IMR-90 (cell line): ENCODE results near the gene ST8SIA2. TPM values are rescaled to one million over a fixed set of nuclear protein-coding genes. Genes with fewer than 3 reads are reported as not detected.

ENCODE experiments used
- ATAC-seq: fragments of 200-7000 bp; cut with Tn5 transposase; 2 replicates; pipeline ENCODE4 v1.9.1; 2020; ENCODE audit warnings: low read depth, mild to moderate bottlenecking, moderate library complexity
- BruUV-seq: library from RNA; stranded (reverse); fragments of 400-500 nt; replicated peaks from 2 replicates; lab custom pipeline; 2021; lab: Mats Ljungman, UMichigan
- CTCF ChIA-PET: fragments of 300-600 bp; formaldehyde crosslinking; extraction: SDS; loops from one replicate; lab custom pipeline; 2021; ENCODE audit warnings: antibody characterized with exemption; lab: Yijun Ruan, JAX
- POLR2A ChIA-PET: fragments of 300-600 bp; sonication (Branson Sonifier 250); formaldehyde crosslinking; loops from one replicate; lab custom pipeline; 2022; ENCODE audit warnings: antibody characterized with exemption; ENCODE audit not compliant: unreplicated experiment; lab: Charles Lee
- DNase-seq: peaks from one replicate; pipeline ENCODE4 v3.0.0; 2013
- H2AFZ ChIP-seq: replicated peaks from 2 replicates; pipeline ENCODE3; 2013; ENCODE audit warnings: low read length, mild to moderate bottlenecking; ENCODE audit not compliant: poor library complexity
- H2AK5ac ChIP-seq: 2 replicates; pipeline ENCODE4 v1.6.1; 2013; ENCODE audit warnings: low read depth, low read length, inconsistent platforms
- H2AK9ac ChIP-seq: replicated peaks from 2 replicates; pipeline ENCODE3; 2013; ENCODE audit warnings: mild to moderate bottlenecking, low read depth, low read length, moderate library complexity; ENCODE audit not compliant: poor library complexity
- H2BK120ac ChIP-seq: 2 replicates; pipeline ENCODE4 v1.6.1; 2013; ENCODE audit warnings: low read depth, low read length, inconsistent platforms
- H2BK15ac ChIP-seq: 3 replicates; pipeline ENCODE4 v1.6.1; 2013; ENCODE audit warnings: low read depth, low read length, inconsistent platforms
- H2BK20ac ChIP-seq: 2 replicates; pipeline ENCODE4 v1.6.1; 2013; ENCODE audit warnings: low read depth, mild to moderate bottlenecking, inconsistent platforms, low read length, moderate library complexity
- H2BK5ac ChIP-seq: 2 replicates; pipeline ENCODE4 v1.6.1; 2013; ENCODE audit warnings: mild to moderate bottlenecking, low read depth, low read length, inconsistent platforms; ENCODE audit not compliant: poor library complexity, severe bottlenecking
- H3K14ac ChIP-seq: replicated peaks from 2 replicates; pipeline ENCODE4 v1.6.1; 2013; ENCODE audit warnings: low read depth, low read length, inconsistent platforms
- H3K18ac ChIP-seq: 2 replicates; pipeline ENCODE4 v1.6.1; 2013; ENCODE audit warnings: low read depth, low read length, control low read depth
- H3K23ac ChIP-seq: 2 replicates; pipeline ENCODE4 v1.6.1; 2013; ENCODE audit warnings: low read depth, low read length, inconsistent platforms
- H3K27ac ChIP-seq: 2 replicates; pipeline ENCODE4 v1.5.1; 2013; ENCODE audit warnings: mild to moderate bottlenecking, control low read depth, low read length; ENCODE audit not compliant: insufficient read depth
- H3K27me3 ChIP-seq: 2 replicates; pipeline ENCODE4 v1.6.1; 2013; ENCODE audit warnings: low read length; ENCODE audit not compliant: control insufficient read depth, insufficient read depth
- H3K36me3 ChIP-seq: 2 replicates; pipeline ENCODE4 v1.6.1; 2013; ENCODE audit warnings: low read length, mixed read lengths; ENCODE audit not compliant: control insufficient read depth, insufficient read depth
- H3K4ac ChIP-seq: 2 replicates; pipeline ENCODE4 v1.6.1; 2013; ENCODE audit warnings: low read depth, low read length, inconsistent platforms
- H3K4me1 ChIP-seq: 2 replicates; pipeline ENCODE4 v1.6.1; 2013; ENCODE audit warnings: low read length, mixed read lengths; ENCODE audit not compliant: control insufficient read depth, insufficient read depth
- H3K4me2 ChIP-seq: 2 replicates; pipeline ENCODE4 v1.6.1; 2013; ENCODE audit warnings: low read depth, mild to moderate bottlenecking, control low read depth, low read length, moderate library complexity
- H3K4me3 ChIP-seq: 2 replicates; pipeline ENCODE4 v1.5.1; 2013; ENCODE audit warnings: low read depth, mild to moderate bottlenecking, control low read depth, low read length, moderate library complexity; ENCODE audit not compliant: insufficient read depth
- H3K56ac ChIP-seq: 2 replicates; pipeline ENCODE4 v1.6.1; 2013; ENCODE audit warnings: low read length, inconsistent platforms; ENCODE audit not compliant: insufficient read depth; ENCODE audit errors: extremely low read depth
- H3K79me1 ChIP-seq, 2 experiments: 2 replicates each; pipeline ENCODE4 v1.6.1; 2013; ENCODE audit warnings: low read length in 2 of 2, inconsistent platforms in 1 of 2, low read depth in 1 of 2
- H3K9ac ChIP-seq: 2 replicates; pipeline ENCODE4 v1.6.1; 2013; ENCODE audit warnings: low read depth, low read length, control low read depth
- H3K9me1 ChIP-seq: 2 replicates; pipeline ENCODE4 v1.6.1; 2013; ENCODE audit warnings: low read length, inconsistent platforms; ENCODE audit not compliant: insufficient read depth
- H3K9me3 ChIP-seq: 2 replicates; pipeline ENCODE4 v1.6.1; 2013; ENCODE audit warnings: low read length; ENCODE audit not compliant: control insufficient read depth, insufficient read depth
- H4K20me1 ChIP-seq: 2 replicates; pipeline ENCODE4 v1.6.1; 2013; ENCODE audit warnings: low read length, inconsistent platforms; ENCODE audit not compliant: insufficient read depth
- H4K5ac ChIP-seq: 2 replicates; pipeline ENCODE4 v1.6.1; 2013; ENCODE audit warnings: mild to moderate bottlenecking, low read depth, low read length, control low read depth
- H4K8ac ChIP-seq, 2 experiments: 2 replicates each; pipeline ENCODE4 v1.6.1; 2013; ENCODE audit warnings: low read depth in 2 of 2, low read length in 2 of 2, control low read depth in 1 of 2, inconsistent platforms in 1 of 2
- H4K91ac ChIP-seq: 2 replicates; pipeline ENCODE4 v1.6.1; 2013; ENCODE audit warnings: low read depth, low read length, inconsistent platforms; ENCODE audit not compliant: insufficient read depth
- BHLHE40 ChIP-seq: fragments of 150-350 bp; IDR thresholded peaks from 2 replicates; pipeline ENCODE4 v1.6.1; 2016; ENCODE audit warnings: mild to moderate bottlenecking, low read depth, low read length
- CEBPB ChIP-seq: IDR thresholded peaks from 2 replicates; pipeline ENCODE4 v1.6.1; 2012; ENCODE audit warnings: low read depth, low read length, improper control_type of control experiment
- CHD1 ChIP-seq: IDR thresholded peaks from 2 replicates; pipeline ENCODE4 v1.6.1; 2012; ENCODE audit warnings: low read depth, low read length, improper control_type of control experiment
- CTCF ChIP-seq: conservative IDR thresholded peaks from 2 replicates; pipeline ENCODE4 v1.5.1; 2012; ENCODE audit warnings: mild to moderate bottlenecking, low read depth, low read length, improper control_type of control experiment
- ELK1 ChIP-seq: fragments of 150-350 bp; IDR thresholded peaks from 2 replicates; pipeline ENCODE4 v1.6.1; 2016; ENCODE audit warnings: low read depth, mild to moderate bottlenecking, low read length, moderate library complexity, borderline replicate concordance
- FOS ChIP-seq: fragments of 150-350 bp; IDR thresholded peaks from 2 replicates; pipeline ENCODE4 v1.6.1; 2016; ENCODE audit warnings: low read depth, low read length
- MAFK ChIP-seq: IDR thresholded peaks from 2 replicates; pipeline ENCODE4 v1.6.1; 2012; ENCODE audit warnings: low read depth, low read length, improper control_type of control experiment
- POLR2A ChIP-seq: IDR thresholded peaks from 2 replicates; pipeline ENCODE4 v1.6.1; 2012; ENCODE audit warnings: mild to moderate bottlenecking, low read depth, low read length
- RAD21 ChIP-seq: IDR thresholded peaks from 2 replicates; pipeline ENCODE4 v1.6.1; 2012; ENCODE audit warnings: low read length, improper control_type of control experiment
- RCOR1 ChIP-seq: IDR thresholded peaks from 2 replicates; pipeline ENCODE4 v1.6.1; 2012; ENCODE audit warnings: mild to moderate bottlenecking, low read length, improper control_type of control experiment; ENCODE audit not compliant: insufficient replicate concordance
- RFX5 ChIP-seq: IDR thresholded peaks from 2 replicates; pipeline ENCODE4 v1.8.0; 2012; ENCODE audit warnings: low read depth, mild to moderate bottlenecking, low read length, moderate library complexity
- USF2 ChIP-seq: fragments of 150-350 bp; IDR thresholded peaks from 2 replicates; pipeline ENCODE4 v1.6.1; 2017; ENCODE audit warnings: mild to moderate bottlenecking, antibody characterized with exemption, low read length, low read depth
- WGBS, 2 experiments: methylation state at CpG; one replicate each; pipeline versions ENCODE4 v1.1.5 to v1.1.7; 2013; ENCODE audit warnings: missing lambda C conversion rate in 2 of 2; ENCODE audit not compliant: insufficient read length in 1 of 2; ENCODE audit errors: extremely low coverage in 2 of 2; 5-methylcytosine and 5-hydroxymethylcytosine counted together
- dilution Hi-C: fragments of 300-500 bp; cut with HindIII; formaldehyde crosslinking; loops from one replicate; pipeline ENCODE4 v1.14.3; 2018; ENCODE audit warnings: low sequenced_read_pairs; ENCODE audit not compliant: unreplicated experiment
- in situ Hi-C: fragments of 300-500 bp; cut with MboI; formaldehyde crosslinking; loops from 3 replicates; pipeline ENCODE4 v1.14.3; 2019; ENCODE audit warnings: low sequenced_read_pairs, inconsistent platforms, mixed read lengths
- intact Hi-C: fragments of 100-400 bp; cut with micrococcal nuclease; formaldehyde crosslinking; loops from 2 replicates; pipeline ENCODE4 v1.10.0; 2022
- polyA plus RNA-seq, 3 experiments: library from polyadenylated mRNA; depleted of rRNA; stranded (reverse); fragments of >200 nt; gene quantifications; 2 replicates each; pipeline ENCODE4 v1.2.3, GENCODE V29; 2012; ENCODE audit warnings: low replicate concordance in 1 of 3
- total RNA-seq: library from RNA; depleted of rRNA; stranded (reverse); fragments of >200 nt; gene quantifications from 2 replicates; pipeline ENCODE4 v1.2.3, GENCODE V29; 2012

Gene ST8SIA2
- total and polyA plus RNA-seq, 2 of the 4 experiments (the other 2 are of a cell fraction), result not detected

GRCh38 chr15:92399271-92399950 is 5.7 kb downstream of the ST8SIA2 start:
- no peak overlapping the region for H2BK15ac ChIP-seq
- no peak overlapping the region for H4K5ac ChIP-seq
- DNase-seq (no peak), ATAC-seq (no peak)
- no peak overlapping the region for H2BK20ac ChIP-seq
- H3K36me3 ChIP-seq, result no peaks in the 10 kb centered on the region
- no peak overlapping the region for H4K8ac ChIP-seq
- H3K27ac ChIP-seq, result no peak overlapping the region
- H3K4me1 ChIP-seq, result no peaks in the 10 kb centered on the region
- H3K4me2 ChIP-seq, result no peak overlapping the region
- H3K9me1 ChIP-seq, result no peaks in the 10 kb centered on the region
- intact Hi-C loops, result no loop called here
- TF ChIP-seq FOS (no peak), RFX5 (no peak), MAFK (no peak), USF2 (no peak), CTCF (no peak), POLR2A (no peak), ELK1 (no peak), RAD21 (no peak), CHD1 (no peak), RCOR1 (no peak), BHLHE40 (no peak), CEBPB (no peak)
- no peak overlapping the region for H2AK9ac ChIP-seq
- no TSS peak for BruUV-seq
- ChIA-PET POLR2A (no interaction called here), CTCF (no interaction called here)
- H2BK120ac ChIP-seq, result no peak overlapping the region
- in situ Hi-C loops, result no loop called here
- dilution Hi-C loops, result no loop called here
- no peak overlapping the region for H3K56ac ChIP-seq
- H3K27me3 ChIP-seq, result peaks cover 15% of the 10 kb centered on the region
- H2BK5ac ChIP-seq, result no peak overlapping the region
- H3K79me1 ChIP-seq, result no peaks in the 10 kb centered on the region
- H3K4ac ChIP-seq, result no peak overlapping the region
- no peak overlapping the region for H2AFZ ChIP-seq
- no peak overlapping the region for H3K14ac ChIP-seq
- no peak overlapping the region for H3K4me3 ChIP-seq
- H3K9me3 ChIP-seq, result no peaks in the 10 kb centered on the region
- no peak overlapping the region for H3K18ac ChIP-seq
- H3K23ac ChIP-seq, result no peak overlapping the region
- H4K91ac ChIP-seq, result no peak overlapping the region
- 17% methylated on average over 1 of the region's 8 CpGs; no CpG with 5 or more reads in 1 of the 2 experiments for WGBS, 2 experiments
- no peak overlapping the region for H3K9ac ChIP-seq
- H4K20me1 ChIP-seq, result no peaks in the 10 kb centered on the region
- no peak overlapping the region for H2AK5ac ChIP-seq
